Measurements from ENCODE around the gene C1orf226. TPM values are rescaled to one million over a fixed set of nuclear protein-coding genes. Genes with fewer than 3 reads are reported as not detected.

The C1orf226 gene
- total RNA-seq, 2 experiments from 2014 or later = not detected

DNA sequence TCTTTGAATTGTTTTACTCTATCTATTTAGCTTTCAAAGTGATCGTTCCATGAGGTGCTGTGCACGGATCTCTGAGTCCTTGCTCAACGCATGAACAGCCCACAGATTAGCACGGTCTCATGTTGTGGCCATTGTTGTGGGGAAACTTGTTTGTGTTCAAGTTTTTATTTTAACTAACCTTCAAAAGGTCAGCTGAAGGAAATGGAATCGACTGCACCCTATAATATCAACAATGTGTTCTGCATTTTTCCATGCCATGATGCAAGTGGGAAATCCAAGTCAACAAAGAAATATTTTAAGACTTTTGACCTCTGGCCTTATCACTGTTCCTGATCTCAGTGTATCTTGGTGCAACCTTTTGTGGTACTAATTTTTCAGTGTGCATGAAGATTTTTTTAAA lies 24.3 kb downstream of the C1orf226 start:
- H3K4me3 Mint-ChIP-seq = no peak overlapping the region
- no peak overlapping the region for H3K4me3 ChIP-seq (ENCODE audit: low read length)
- H3K36me3 Mint-ChIP-seq (ENCODE audit: low read depth) = no peaks in the 10 kb centered on the region
- no peaks in the 10 kb centered on the region for H3K9me3 Mint-ChIP-seq
- H3K4me1 ChIP-seq (ENCODE audit: insufficient read depth, low read length) = no peaks in the 10 kb centered on the region
- no peaks in the 10 kb centered on the region for H3K9me3 ChIP-seq (ENCODE audit: control insufficient read depth in 1 of 2, insufficient read depth in 1 of 2, low read length in 2 of 2)
- no peak overlapping the region for H3K27ac ChIP-seq (ENCODE audit: low read depth in 1 of 2, low read length in 2 of 2)
- no peak for TF ChIP-seq CTCF (IDR thresholded peaks at IDR 0.05)
- CTCF ChIA-PET = no interaction called here
- DNase-seq (no peak), ATAC-seq (ENCODE audit: poor library complexity) (no peak)
- H3K27ac Mint-ChIP-seq = no peak overlapping the region
- no peaks in the 10 kb centered on the region for H3K27me3 ChIP-seq (ENCODE audit: control insufficient read depth in 1 of 2, insufficient read depth in 2 of 2, low read length in 2 of 2)
- H3K4me1 Mint-ChIP-seq (ENCODE audit: low read depth) = no peaks in the 10 kb centered on the region
- no peaks in the 10 kb centered on the region for H3K36me3 ChIP-seq (ENCODE audit: insufficient read depth, low read length)
- peaks cover 24% of the 10 kb centered on the region for H3K27me3 Mint-ChIP-seq
- intact Hi-C loops (cut with DNase I, micrococcal nuclease) = no loop called here
- POLR2A ChIA-PET = no interaction called here

DNA sequence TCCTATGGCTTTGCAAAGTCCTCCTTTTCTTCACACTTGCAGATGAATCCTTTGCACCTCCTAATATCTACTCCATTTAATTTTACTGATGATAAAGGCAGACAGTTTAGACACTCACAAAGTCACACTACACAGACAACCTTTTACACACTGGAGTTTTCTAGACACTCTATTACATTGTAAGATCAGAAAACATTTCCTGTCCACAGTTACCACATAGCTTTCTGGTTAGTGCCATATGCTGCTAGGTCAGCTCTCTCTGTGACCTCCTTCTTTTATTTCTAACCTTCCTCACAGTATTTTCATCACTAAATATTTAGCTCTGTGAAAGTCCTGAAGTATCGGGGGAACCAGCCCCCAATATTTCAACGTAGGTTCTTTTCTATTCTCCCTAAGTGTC lies 25.3 kb downstream of the C1orf226 start:
- CTCF ChIA-PET = no interaction called here
- POLR2A ChIA-PET = no interaction called here

GRCh38 chr1:162407539-162407938 lies 26.0 kb downstream of the C1orf226 start:
- Histone ChIP-seq H3K4me3 (ENCODE audit: low read length) (no peak overlapping the region), H3K36me3 (ENCODE audit: insufficient read depth, low read length) (no peaks in the 10 kb centered on the region), H3K27ac (ENCODE audit: low read depth in 1 of 2, low read length in 2 of 2) (no peak overlapping the region), H3K4me1 (ENCODE audit: insufficient read depth, low read length) (no peaks in the 10 kb centered on the region), H3K9me3 (ENCODE audit: control insufficient read depth in 1 of 2, insufficient read depth in 1 of 2, low read length in 2 of 2) (no peaks in the 10 kb centered on the region), H3K27me3 (ENCODE audit: control insufficient read depth in 1 of 2, insufficient read depth in 2 of 2, low read length in 2 of 2) (peaks cover 5 to 8% of the 10 kb centered on the region in 2 experiments)
- Mint-ChIP-seq H3K9me3 (no peaks in the 10 kb centered on the region), H3K27ac (no peak overlapping the region), H3K4me1 (ENCODE audit: low read depth) (no peaks in the 10 kb centered on the region), H3K36me3 (ENCODE audit: low read depth) (no peaks in the 10 kb centered on the region), H3K27me3 (peaks cover 23% of the 10 kb centered on the region), H3K4me3 (no peak overlapping the region)
- CTCF ChIA-PET = no interaction called here
- DNase-seq = no peak
- TF ChIP-seq CTCF (IDR thresholded peaks at IDR 0.05) = no peak
- POLR2A ChIA-PET = no interaction called here
- no peak for ATAC-seq (ENCODE audit: poor library complexity)
- intact Hi-C loops (cut with DNase I, micrococcal nuclease) = no loop called here

More for the DNA sequence above, 25.3 kb downstream of the C1orf226 start:
- TF ChIP-seq CTCF (IDR thresholded peaks at IDR 0.05) = no peak
- Mint-ChIP-seq H3K4me3 (no peak overlapping the region), H3K27me3 (peaks cover 24% of the 10 kb centered on the region), H3K27ac (no peak overlapping the region), H3K36me3 (ENCODE audit: low read depth) (no peaks in the 10 kb centered on the region), H3K9me3 (no peaks in the 10 kb centered on the region), H3K4me1 (ENCODE audit: low read depth) (no peaks in the 10 kb centered on the region)
- H3K27me3 ChIP-seq (ENCODE audit: control insufficient read depth in 1 of 2, insufficient read depth in 2 of 2, low read length in 2 of 2) = peaks cover 1 to 2% of the 10 kb centered on the region in 2 experiments
- intact Hi-C loops (cut with DNase I, micrococcal nuclease) = no loop called here
- no peaks in the 10 kb centered on the region for H3K36me3 ChIP-seq (ENCODE audit: insufficient read depth, low read length)
- DNase-seq = no peak
- no peaks in the 10 kb centered on the region for H3K4me1 ChIP-seq (ENCODE audit: insufficient read depth, low read length)
- no peak for ATAC-seq (ENCODE audit: poor library complexity)
- no peak overlapping the region for H3K4me3 ChIP-seq (ENCODE audit: low read length)
- no peaks in the 10 kb centered on the region for H3K9me3 ChIP-seq (ENCODE audit: control insufficient read depth in 1 of 2, insufficient read depth in 1 of 2, low read length in 2 of 2)
- H3K27ac ChIP-seq (ENCODE audit: low read depth in 1 of 2, low read length in 2 of 2) = no peak overlapping the region

All from CD4-positive, alpha-beta T cell (primary cell).